ENCODE results near the gene EXOC4.

DNA sequence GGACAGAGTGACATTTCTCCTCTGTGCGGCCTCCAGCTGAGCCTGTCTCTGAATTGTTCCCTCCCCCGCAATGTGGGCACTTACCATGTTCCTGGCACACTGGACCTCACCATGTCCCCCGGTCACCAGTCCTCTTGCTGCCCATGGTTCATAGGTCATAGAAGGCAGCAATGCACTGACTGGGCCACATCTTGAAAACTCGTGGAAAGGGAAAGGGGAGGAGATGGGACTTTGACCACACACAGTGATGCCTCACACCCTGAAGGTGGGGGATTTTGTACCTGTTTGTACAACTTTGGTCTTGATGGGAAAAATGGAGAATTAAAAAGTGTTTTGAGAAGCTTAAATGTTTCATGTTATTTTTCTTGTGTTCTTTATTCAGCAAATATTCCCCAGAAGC, 812.5 kb downstream of the EXOC4 start:
- no peak for TF ChIP-seq POLR2A (IDR thresholded peaks at IDR 0.05)
- TF ChIP-seq, protein P1, sequence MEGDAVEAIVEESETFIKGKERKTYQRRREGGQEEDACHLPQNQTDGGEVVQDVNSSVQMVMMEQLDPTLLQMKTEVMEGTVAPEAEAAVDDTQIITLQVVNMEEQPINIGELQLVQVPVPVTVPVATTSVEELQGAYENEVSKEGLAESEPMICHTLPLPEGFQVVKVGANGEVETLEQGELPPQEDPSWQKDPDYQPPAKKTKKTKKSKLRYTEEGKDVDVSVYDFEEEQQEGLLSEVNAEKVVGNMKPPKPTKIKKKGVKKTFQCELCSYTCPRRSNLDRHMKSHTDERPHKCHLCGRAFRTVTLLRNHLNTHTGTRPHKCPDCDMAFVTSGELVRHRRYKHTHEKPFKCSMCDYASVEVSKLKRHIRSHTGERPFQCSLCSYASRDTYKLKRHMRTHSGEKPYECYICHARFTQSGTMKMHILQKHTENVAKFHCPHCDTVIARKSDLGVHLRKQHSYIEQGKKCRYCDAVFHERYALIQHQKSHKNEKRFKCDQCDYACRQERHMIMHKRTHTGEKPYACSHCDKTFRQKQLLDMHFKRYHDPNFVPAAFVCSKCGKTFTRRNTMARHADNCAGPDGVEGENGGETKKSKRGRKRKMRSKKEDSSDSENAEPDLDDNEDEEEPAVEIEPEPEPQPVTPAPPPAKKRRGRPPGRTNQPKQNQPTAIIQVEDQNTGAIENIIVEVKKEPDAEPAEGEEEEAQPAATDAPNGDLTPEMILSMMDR (IDR thresholded peaks at IDR 0.05) = no peak
